Endothelial cell of umbilical vein (primary cell): Measurements from ENCODE around the gene OR5AN1. TPM values are rescaled to one million over a fixed set of nuclear protein-coding genes. Genes with fewer than 3 reads are reported as not detected.

Source experiments
- BruUV-seq: library from RNA; stranded (reverse); fragments of 400-500 nt; replicated peaks from 2 replicates; lab custom pipeline; 2021; lab: Mats Ljungman, UMichigan
- CTCF ChIA-PET: fragments of 300-600, 350-600 bp; sonication (Branson Sonifier 250); formaldehyde crosslinking; loops from one replicate; lab custom pipeline; 2021; ENCODE audit warnings: antibody characterized with exemption, inconsistent platforms; lab: Charles Lee
- POLR2A ChIA-PET: fragments of 300-600, 350-600 bp; sonication (Branson Sonifier 250); formaldehyde crosslinking; loops from one replicate; lab custom pipeline; 2021; ENCODE audit warnings: antibody characterized with exemption, inconsistent platforms; lab: Charles Lee
- DNase-seq: peaks from one replicate; pipeline ENCODE4 v3.0.0-alpha.2; 2011; ENCODE audit warnings: low read depth, low spot score
- FAIRE-seq: peaks from 2 replicates; lab custom pipeline; 2011; peaks lifted over from hg19 to GRCh38; lab: Jason Lieb, UNC
- H2AFZ ChIP-seq: 2 replicates; pipeline ENCODE4 v1.6.0; 2012; ENCODE audit warnings: low read depth, low read length, control low read depth, inconsistent platforms
- H3K27ac ChIP-seq: 2 replicates; pipeline ENCODE4 v1.5.1; 2011; ENCODE audit warnings: low read depth, mild to moderate bottlenecking, control low read depth, low read length, moderate library complexity; ENCODE audit not compliant: insufficient read depth
- H3K27me3 ChIP-seq, 2 experiments: 2 replicates each; pipeline versions ENCODE4 v1.6.0 to v1.6.1; 2011; ENCODE audit warnings: low read length in 2 of 2, mixed read lengths in 1 of 2; ENCODE audit not compliant: control insufficient read depth in 2 of 2, insufficient read depth in 2 of 2
- H3K36me3 ChIP-seq, 2 experiments: 2 replicates in 1 of 2; 3 replicates in 1 of 2; pipeline ENCODE4 v1.5.1; 2011; ENCODE audit warnings: low read length in 2 of 2, mild to moderate bottlenecking in 1 of 2, moderate library complexity in 1 of 2; ENCODE audit not compliant: control insufficient read depth in 2 of 2, insufficient read depth in 2 of 2; ENCODE audit errors: extremely low read depth in 1 of 2
- H3K4me1 ChIP-seq: 3 replicates; pipeline ENCODE4 v1.5.1; 2011; ENCODE audit warnings: mild to moderate bottlenecking, low read length; ENCODE audit not compliant: control insufficient read depth, insufficient read depth; ENCODE audit errors: extremely low read depth
- H3K4me2 ChIP-seq: 2 replicates; pipeline ENCODE4 v1.6.1; 2011; ENCODE audit warnings: low read length, control low read depth, mixed read lengths; ENCODE audit not compliant: insufficient read depth
- H3K4me3 ChIP-seq, 3 experiments: fragments of 200-600 bp in 1 of 3; sonication (generic), shearing (Covaris generic) in 1 of 3; replicated peaks in 1 of 3; 2 replicates each; pipeline ENCODE4 v1.5.1; 2011 to 2016; ENCODE audit warnings: control low read depth in 3 of 3, low read length in 3 of 3, mild to moderate bottlenecking in 2 of 3, inconsistent platforms in 1 of 3, low read depth in 1 of 3, moderate library complexity in 1 of 3; ENCODE audit not compliant: insufficient read depth in 1 of 3
- H3K79me2 ChIP-seq: 2 replicates; pipeline ENCODE4 v1.6.0; 2012; ENCODE audit warnings: low read length, inconsistent platforms; ENCODE audit not compliant: control insufficient read depth, insufficient read depth
- H3K9ac ChIP-seq: replicated peaks from 2 replicates; pipeline ENCODE3; 2011; ENCODE audit warnings: low read length, control low read depth; ENCODE audit not compliant: insufficient read depth; ENCODE audit errors: extremely low read depth
- H3K9me1 ChIP-seq: replicated peaks from 3 replicates; pipeline ENCODE4 v1.6.0; 2011; ENCODE audit warnings: mild to moderate bottlenecking, low read length; ENCODE audit not compliant: control insufficient read depth, insufficient read depth; ENCODE audit errors: extremely low read depth
- H3K9me3 ChIP-seq: replicated peaks from 2 replicates; pipeline ENCODE4 v1.5.1; 2012; ENCODE audit warnings: low read length, inconsistent platforms; ENCODE audit not compliant: control insufficient read depth, insufficient read depth
- H4K20me1 ChIP-seq: replicated peaks from 2 replicates; pipeline ENCODE3; 2011; ENCODE audit warnings: mild to moderate bottlenecking, low read length; ENCODE audit not compliant: control insufficient read depth, insufficient read depth; ENCODE audit errors: extremely low read depth
- EZH2 ChIP-seq: IDR thresholded peaks from 2 replicates; pipeline ENCODE4 v1.6.1; 2012; ENCODE audit warnings: borderline replicate concordance, low read depth, mild to moderate bottlenecking, moderate library complexity, low read length, inconsistent platforms; ENCODE audit not compliant: severe bottlenecking
- FOS ChIP-seq: IDR thresholded peaks from 2 replicates; pipeline ENCODE4 v1.6.1; 2011; ENCODE audit warnings: mild to moderate bottlenecking, low read length, moderate library complexity, borderline replicate concordance; ENCODE audit not compliant: insufficient read depth
- GATA2 ChIP-seq: IDR thresholded peaks from 2 replicates; pipeline ENCODE4 v1.7.0; 2011; ENCODE audit warnings: low read depth, mild to moderate bottlenecking, moderate library complexity, mixed read lengths, low read length; ENCODE audit not compliant: insufficient read length, insufficient read depth
- JUN ChIP-seq: IDR thresholded peaks from 2 replicates; pipeline ENCODE4 v1.6.1; 2011; ENCODE audit warnings: borderline replicate concordance, low read depth; ENCODE audit not compliant: insufficient read length, insufficient read depth
- MAX ChIP-seq: IDR thresholded peaks from 2 replicates; pipeline ENCODE4 v1.6.1; 2011; ENCODE audit not compliant: insufficient read depth, insufficient read length
- MYC ChIP-seq: IDR thresholded peaks from one replicate; pipeline ENCODE4 v1.6.1; 2011; ENCODE audit warnings: mild to moderate bottlenecking, low read depth, low read length
- POLR2A ChIP-seq: IDR thresholded peaks from 2 replicates; pipeline ENCODE4 v1.6.1; 2012; ENCODE audit warnings: low read depth, mild to moderate bottlenecking, control low read depth, low read length
- POLR2AphosphoS5 ChIP-seq: IDR thresholded peaks from 2 replicates; pipeline ENCODE4 v1.6.1; 2012; ENCODE audit warnings: low read depth, mild to moderate bottlenecking, control low read depth, low read length, moderate library complexity; ENCODE audit not compliant: insufficient read depth
- dilution Hi-C: fragments of 300-500 bp; cut with MboI; formaldehyde crosslinking; loops from one replicate; pipeline ENCODE4 v1.15.0; 2019; ENCODE audit warnings: low sequenced_read_pairs; ENCODE audit not compliant: extremely low pct_ligation_motif_present
- intact Hi-C: fragments of 100-400 bp; cut with micrococcal nuclease; formaldehyde crosslinking; loops from one replicate; pipeline ENCODE4 v1.10.0; 2022
- polyA plus RNA-seq, 4 experiments: library from polyadenylated mRNA; depleted of rRNA in 3 of 4; stranded (reverse) in 3 of 4; unstranded in 1 of 4; fragments of >200 nt; gene quantifications; 2 replicates each; pipeline versions ENCODE4 v1.2.1 to v1.2.3, GENCODE V29; 2011 to 2012; ENCODE audit warnings: missing spikeins in 1 of 4
- total RNA-seq: library from RNA; stranded (reverse); gene quantifications from 2 replicates; pipeline ENCODE4 v1.2.3, GENCODE V29; 2021
- TF ChIP-seq, protein P1 (sequence below), 2 donors: IDR thresholded peaks; 1 replicate in 1 of 2; 2 replicates in 1 of 2; pipeline ENCODE4 v1.5.1; 2011; ENCODE audit warnings: low read length in 2 of 2, mild to moderate bottlenecking in 2 of 2, moderate library complexity in 2 of 2, control low read depth in 1 of 2, inconsistent platforms in 1 of 2, low read depth in 1 of 2; ENCODE audit not compliant: insufficient read depth in 1 of 2; ENCODE audit errors: extremely low read depth in 1 of 2

Gene OR5AN1
- total and polyA plus RNA-seq, 2 donors (not counting 3 experiments of a cell fraction or from before 2014, with no cell fraction given), result not detected

- Histone ChIP-seq H3K27me3 (no peaks in the 10 kb centered on the region), H3K9me1 (no peaks in the 10 kb centered on the region), H3K9me3 (no peaks in the 10 kb centered on the region), H3K9ac (no peak overlapping the region), H3K79me2 (no peaks in the 10 kb centered on the region), H3K27ac (no peak overlapping the region), H4K20me1 (no peaks in the 10 kb centered on the region), H3K4me2 (no peak overlapping the region), H3K4me3 (no peak overlapping the region), H2AFZ (no peak overlapping the region), H3K36me3 (no peaks in the 10 kb centered on the region), H3K4me1 (no peaks in the 10 kb centered on the region)
- DNase-seq (no peak), FAIRE-seq (no peak)
- dilution Hi-C loops, result no loop called here
- intact Hi-C loops, result no loop called here
- TF ChIP-seq POLR2AphosphoS5, result no peak
- no peak for TF ChIP-seq POLR2A
- TF ChIP-seq GATA2, result no peak
- no peak for TF ChIP-seq MYC
- TF ChIP-seq FOS, result no peak
- no peak for TF ChIP-seq JUN
- TF ChIP-seq, protein P1, sequence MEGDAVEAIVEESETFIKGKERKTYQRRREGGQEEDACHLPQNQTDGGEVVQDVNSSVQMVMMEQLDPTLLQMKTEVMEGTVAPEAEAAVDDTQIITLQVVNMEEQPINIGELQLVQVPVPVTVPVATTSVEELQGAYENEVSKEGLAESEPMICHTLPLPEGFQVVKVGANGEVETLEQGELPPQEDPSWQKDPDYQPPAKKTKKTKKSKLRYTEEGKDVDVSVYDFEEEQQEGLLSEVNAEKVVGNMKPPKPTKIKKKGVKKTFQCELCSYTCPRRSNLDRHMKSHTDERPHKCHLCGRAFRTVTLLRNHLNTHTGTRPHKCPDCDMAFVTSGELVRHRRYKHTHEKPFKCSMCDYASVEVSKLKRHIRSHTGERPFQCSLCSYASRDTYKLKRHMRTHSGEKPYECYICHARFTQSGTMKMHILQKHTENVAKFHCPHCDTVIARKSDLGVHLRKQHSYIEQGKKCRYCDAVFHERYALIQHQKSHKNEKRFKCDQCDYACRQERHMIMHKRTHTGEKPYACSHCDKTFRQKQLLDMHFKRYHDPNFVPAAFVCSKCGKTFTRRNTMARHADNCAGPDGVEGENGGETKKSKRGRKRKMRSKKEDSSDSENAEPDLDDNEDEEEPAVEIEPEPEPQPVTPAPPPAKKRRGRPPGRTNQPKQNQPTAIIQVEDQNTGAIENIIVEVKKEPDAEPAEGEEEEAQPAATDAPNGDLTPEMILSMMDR (IDR thresholded peaks at IDR 0.05; ENCODE audit: extremely low read depth in 1 of 2, insufficient read depth in 1 of 2, low read depth in 1 of 2, low read length in 2 of 2), result no peak
- no peak for TF ChIP-seq MAX
- TF ChIP-seq EZH2, result no peak
- POLR2A ChIA-PET, result no interaction called here
- BruUV-seq, result no TSS peak
- CTCF ChIA-PET, result interaction anchor here (1.2 kb wide), 1 partner anchor 13 kb away, joined by 3 read pairs; no protein-coding TSS in a partner anchor
These were observed 42.0 kb downstream of the OR5AN1 start for GRCh38 chr11:59400461-59401261.
